Panc1 (cell line): ENCODE data around the gene LMNTD2. TPM values are rescaled to one million over a fixed set of nuclear protein-coding genes. Genes with fewer than 3 reads are reported as not detected.

Source experiments
- ATAC-seq: fragments of 200-7000 bp; cut with Tn5 transposase; 2 replicates; pipeline ENCODE4 v1.9.1; 2020; ENCODE audit warnings: mild to moderate bottlenecking, moderate library complexity
- BruUV-seq: library from RNA; stranded (reverse); fragments of 400-500 nt; replicated peaks from 2 replicates; lab custom pipeline; 2021; lab: Mats Ljungman, UMichigan
- CTCF ChIA-PET: fragments of 300-600 bp; sonication (Branson Sonifier 250); formaldehyde crosslinking; loops from one replicate; lab custom pipeline; 2022; ENCODE audit warnings: antibody characterized with exemption; lab: Charles Lee
- POLR2A ChIA-PET: fragments of 300-600 bp; sonication (Branson Sonifier 250); formaldehyde crosslinking; loops from one replicate; lab custom pipeline; 2022; ENCODE audit warnings: antibody characterized with exemption; lab: Charles Lee
- DNase-seq: peaks from one replicate; pipeline ENCODE4 v3.0.0-alpha.2; 2010; ENCODE audit warnings: low read depth, low spot score
- H3K27ac ChIP-seq: 2 replicates; pipeline ENCODE4 v1.5.1; 2011; ENCODE audit warnings: mild to moderate bottlenecking, low read length, inconsistent platforms
- H3K27me3 ChIP-seq: fragments of 200-500 bp; sonication (Bioruptor generic); 2 replicates; pipeline ENCODE4 v1.6.0; 2014; ENCODE audit warnings: low read length, inconsistent platforms; ENCODE audit not compliant: control insufficient read depth, insufficient read depth
- H3K36me3 ChIP-seq: fragments of 200-500 bp; sonication (Bioruptor generic); 2 replicates; pipeline ENCODE4 v1.5.1; 2014; ENCODE audit warnings: inconsistent platforms, mild to moderate bottlenecking, low read length, moderate library complexity; ENCODE audit not compliant: control insufficient read depth, insufficient read depth
- H3K4me1 ChIP-seq: 2 replicates; pipeline ENCODE4 v1.5.1; 2011; ENCODE audit warnings: inconsistent platforms, mild to moderate bottlenecking, low read length, moderate library complexity; ENCODE audit not compliant: control insufficient read depth, insufficient read depth
- H3K4me3 ChIP-seq, 2 experiments: 2 replicates each; pipeline ENCODE4 v1.5.1; 2011 to 2012; ENCODE audit warnings: low read depth in 2 of 2, low read length in 2 of 2, mild to moderate bottlenecking in 2 of 2, inconsistent platforms in 1 of 2, moderate library complexity in 1 of 2
- H3K9me3 ChIP-seq: fragments of 200-500 bp; sonication (Bioruptor generic); 2 replicates; pipeline ENCODE4 v1.5.1; 2014; ENCODE audit warnings: low read depth, mild to moderate bottlenecking, inconsistent platforms, low read length, moderate library complexity; ENCODE audit not compliant: control insufficient read depth, insufficient read depth
- CTCF ChIP-seq: fragments of 450-650 bp; IDR thresholded peaks from 2 replicates; pipeline ENCODE4 v1.5.1; 2017; ENCODE audit warnings: mild to moderate bottlenecking
- POLR2AphosphoS5 ChIP-seq: IDR thresholded peaks from 2 replicates; pipeline ENCODE4 v1.6.1; 2012; ENCODE audit warnings: mild to moderate bottlenecking, low read depth, low read length, moderate library complexity
- REST ChIP-seq, 2 experiments: IDR thresholded peaks; 2 replicates each; pipeline ENCODE4 v1.6.1; 2011 to 2012; ENCODE audit warnings: low read depth in 2 of 2, control low read depth in 1 of 2, low read length in 1 of 2, mild to moderate bottlenecking in 1 of 2, moderate library complexity in 1 of 2; ENCODE audit not compliant: insufficient read depth in 1 of 2
- SIN3A ChIP-seq: IDR thresholded peaks from 2 replicates; pipeline ENCODE4 v1.6.1; 2012; ENCODE audit warnings: low read depth, mild to moderate bottlenecking, low read length, moderate library complexity, borderline replicate concordance; ENCODE audit not compliant: insufficient read depth
- TCF7L2 ChIP-seq: IDR thresholded peaks from 2 replicates; pipeline ENCODE4 v1.6.1; 2011; ENCODE audit warnings: mild to moderate bottlenecking, low read depth, low read length, inconsistent platforms
- in situ Hi-C: cut with HindIII; loops from 2 replicates; pipeline ENCODE4 v1.10.0; 2016; ENCODE audit warnings: low sequenced_read_pairs, low pct_unique_long_range_greater_than_20kb
- intact Hi-C: fragments of 100-400 bp; cut with micrococcal nuclease; formaldehyde crosslinking; loops from one replicate; pipeline ENCODE4 v1.10.0; 2022; ENCODE audit not compliant: unreplicated experiment
- total RNA-seq: library from RNA; stranded (reverse); gene quantifications from one replicate; pipeline ENCODE4 v1.2.1, GENCODE V29; 2021; ENCODE audit not compliant: unreplicated experiment

Gene LMNTD2
- total RNA-seq, 1 experiment from 2014 or later, result 21.8 TPM

- ChIA-PET CTCF (no interaction called here), POLR2A (no interaction called here)
- ATAC-seq, result no peak
- Histone ChIP-seq H3K9me3 (no peaks in the 10 kb centered on the region), H3K27me3 (no peaks in the 10 kb centered on the region), H3K27ac (no peak overlapping the region), H3K4me1 (no peaks in the 10 kb centered on the region), H3K36me3 (peaks cover 13% of the 10 kb centered on the region; the same call in 1 of the 2 replicates), H3K4me3 (no peak overlapping the region)
- in situ Hi-C loops, result no loop called here
- DNase-seq, result no peak
- intact Hi-C loops, result no loop called here
- TF ChIP-seq POLR2AphosphoS5 (no peak), SIN3A (no peak), TCF7L2 (no peak), REST (IDR thresholded peaks at IDR 0.05; ENCODE audit: insufficient read depth in 1 of 2, low read depth in 2 of 2, low read length in 1 of 2) (no peak), CTCF (no peak)
- no TSS peak for BruUV-seq
Measured at GRCh38 chr11:592918-593317, 32.4 kb upstream of the LMNTD2 start.

GRCh38 chr11:592501-592900 is 32.0 kb upstream of the LMNTD2 start:
- POLR2A ChIA-PET, result no interaction called here
- CTCF ChIA-PET, result no interaction called here
- H3K36me3 ChIP-seq, result peaks cover 16% of the 10 kb centered on the region

More at GRCh38 chr11:592501-592900, 32.0 kb upstream of the LMNTD2 start:
- Histone ChIP-seq H3K27ac (no peak overlapping the region), H3K4me1 (no peaks in the 10 kb centered on the region), H3K9me3 (no peaks in the 10 kb centered on the region), H3K27me3 (no peaks in the 10 kb centered on the region), H3K4me3 (no peak overlapping the region)
- DNase-seq (no peak), ATAC-seq (no peak)
- intact Hi-C loops, result no loop called here
- no TSS peak for BruUV-seq
- TF ChIP-seq CTCF, result no peak
- no peak for TF ChIP-seq TCF7L2
- no peak for TF ChIP-seq POLR2AphosphoS5
- no peak for TF ChIP-seq REST (IDR thresholded peaks at IDR 0.05; ENCODE audit: insufficient read depth in 1 of 2, low read depth in 2 of 2, low read length in 1 of 2)
- no peak for TF ChIP-seq SIN3A
- in situ Hi-C loops, result no loop called here
